GM12874 (cell line): ENCODE results near the gene CORO6.

Experiments
- TF ChIP-seq, protein P1 (sequence below): IDR thresholded peaks from 2 replicates; pipeline ENCODE4 v1.5.1; 2011; ENCODE audit warnings: low read depth, mild to moderate bottlenecking, control low read depth, low read length, moderate library complexity; ENCODE audit not compliant: insufficient read depth

Gene CORO6

DNA sequence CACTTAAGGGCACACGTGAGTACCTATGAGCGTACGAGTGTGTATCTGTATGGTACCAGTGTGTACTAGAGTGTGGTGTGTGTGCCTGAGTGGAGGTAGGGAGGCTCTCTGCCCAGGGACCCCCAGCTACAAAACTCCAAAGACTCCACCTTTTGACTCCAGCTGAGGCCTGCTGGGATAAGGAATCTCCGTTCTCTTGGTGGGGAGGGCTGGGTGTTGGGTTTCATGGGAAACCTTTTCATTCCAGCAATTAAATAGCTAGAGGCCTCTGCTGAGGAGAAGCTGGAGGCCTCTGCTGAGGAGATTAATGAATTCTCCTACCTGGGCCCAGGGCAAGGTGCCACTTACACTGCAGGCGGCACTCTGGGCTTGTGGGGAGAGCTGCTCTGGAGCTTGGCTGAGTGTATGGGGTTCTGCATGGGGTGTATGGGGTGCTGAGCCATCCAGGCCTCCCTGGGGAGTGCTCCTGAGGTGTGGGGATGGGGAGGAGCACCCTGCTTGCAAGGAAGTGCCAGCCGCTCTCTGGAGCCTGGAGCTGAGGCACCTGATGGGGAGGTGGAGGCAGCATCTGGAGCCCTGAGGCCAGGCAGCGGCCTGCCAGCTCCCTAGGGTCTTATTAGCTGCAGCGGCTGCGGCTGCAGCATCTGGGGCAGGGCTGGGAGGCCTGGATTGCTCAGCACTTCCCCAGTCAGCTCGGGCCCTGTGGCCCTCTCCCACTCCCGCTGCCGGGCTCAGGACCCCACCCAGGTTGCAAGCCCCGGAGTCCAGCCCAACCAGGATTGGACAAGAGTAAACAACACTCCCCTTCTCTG, 25.1 kb downstream of the CORO6 start:
- TF ChIP-seq, protein P1, sequence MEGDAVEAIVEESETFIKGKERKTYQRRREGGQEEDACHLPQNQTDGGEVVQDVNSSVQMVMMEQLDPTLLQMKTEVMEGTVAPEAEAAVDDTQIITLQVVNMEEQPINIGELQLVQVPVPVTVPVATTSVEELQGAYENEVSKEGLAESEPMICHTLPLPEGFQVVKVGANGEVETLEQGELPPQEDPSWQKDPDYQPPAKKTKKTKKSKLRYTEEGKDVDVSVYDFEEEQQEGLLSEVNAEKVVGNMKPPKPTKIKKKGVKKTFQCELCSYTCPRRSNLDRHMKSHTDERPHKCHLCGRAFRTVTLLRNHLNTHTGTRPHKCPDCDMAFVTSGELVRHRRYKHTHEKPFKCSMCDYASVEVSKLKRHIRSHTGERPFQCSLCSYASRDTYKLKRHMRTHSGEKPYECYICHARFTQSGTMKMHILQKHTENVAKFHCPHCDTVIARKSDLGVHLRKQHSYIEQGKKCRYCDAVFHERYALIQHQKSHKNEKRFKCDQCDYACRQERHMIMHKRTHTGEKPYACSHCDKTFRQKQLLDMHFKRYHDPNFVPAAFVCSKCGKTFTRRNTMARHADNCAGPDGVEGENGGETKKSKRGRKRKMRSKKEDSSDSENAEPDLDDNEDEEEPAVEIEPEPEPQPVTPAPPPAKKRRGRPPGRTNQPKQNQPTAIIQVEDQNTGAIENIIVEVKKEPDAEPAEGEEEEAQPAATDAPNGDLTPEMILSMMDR = no peak

DNA sequence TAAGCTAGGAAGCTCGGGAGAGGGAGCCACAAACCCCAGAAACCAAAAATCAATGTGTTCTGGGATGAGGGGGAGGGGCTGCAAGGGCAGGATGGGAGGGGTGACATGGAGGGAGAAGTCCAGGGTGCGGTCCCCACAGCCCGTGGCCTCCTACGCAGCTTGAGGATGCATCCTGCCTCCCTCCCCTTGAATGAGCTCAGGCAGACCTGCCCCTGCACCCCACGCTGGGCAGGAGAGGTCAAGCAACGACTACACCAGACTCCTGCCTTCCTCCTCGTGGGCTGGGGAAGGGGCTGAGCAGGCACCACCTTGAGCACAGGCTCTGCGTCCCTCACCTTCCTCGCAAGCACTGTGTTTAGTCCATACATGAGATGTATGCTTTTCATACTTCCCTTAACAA, 25.9 kb downstream of the CORO6 start:
- TF ChIP-seq, protein P1 = no peak

DNA sequence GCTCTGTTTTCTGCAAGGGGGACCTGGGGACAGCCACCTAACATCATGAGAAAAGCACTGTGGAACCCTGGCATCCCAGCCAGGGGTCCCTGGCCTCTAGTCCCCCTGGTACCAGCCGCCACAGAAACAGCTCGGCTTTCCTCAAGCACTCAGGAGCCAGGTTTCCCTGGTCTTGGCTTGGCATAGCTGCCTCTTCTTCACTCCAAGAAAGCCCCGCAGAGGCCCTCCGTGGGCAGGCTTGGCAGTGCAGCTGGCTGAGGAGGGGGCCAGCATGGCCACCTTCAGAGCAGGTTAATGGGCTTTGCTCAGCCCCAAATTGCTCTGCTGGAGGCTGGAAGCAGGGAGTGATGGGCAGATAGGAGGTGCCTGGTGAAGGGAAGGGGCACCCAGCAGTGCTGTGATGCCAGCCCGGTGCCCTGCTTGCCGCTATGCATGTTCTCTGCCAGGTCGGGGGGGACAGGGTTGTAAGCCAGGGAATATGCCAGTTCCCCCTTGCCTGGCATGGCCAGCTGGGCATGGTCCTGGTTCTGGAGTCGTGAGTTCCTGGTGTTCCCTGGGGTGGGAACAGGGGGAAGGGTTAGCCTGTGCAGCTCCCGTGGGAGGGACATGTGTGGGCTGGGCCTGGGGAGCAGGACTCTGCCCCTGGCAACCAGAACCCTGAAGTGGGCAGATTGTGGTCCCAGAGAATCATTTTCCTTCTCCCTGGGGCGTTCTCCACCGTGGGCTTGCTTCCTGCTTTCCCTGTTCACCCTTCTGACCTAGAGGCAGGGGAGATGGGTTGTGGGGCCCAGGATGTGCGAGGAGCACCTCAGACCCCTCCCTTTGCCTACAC, 26.6 kb downstream of the CORO6 start:
- TF ChIP-seq, protein P1 = no peak

DNA sequence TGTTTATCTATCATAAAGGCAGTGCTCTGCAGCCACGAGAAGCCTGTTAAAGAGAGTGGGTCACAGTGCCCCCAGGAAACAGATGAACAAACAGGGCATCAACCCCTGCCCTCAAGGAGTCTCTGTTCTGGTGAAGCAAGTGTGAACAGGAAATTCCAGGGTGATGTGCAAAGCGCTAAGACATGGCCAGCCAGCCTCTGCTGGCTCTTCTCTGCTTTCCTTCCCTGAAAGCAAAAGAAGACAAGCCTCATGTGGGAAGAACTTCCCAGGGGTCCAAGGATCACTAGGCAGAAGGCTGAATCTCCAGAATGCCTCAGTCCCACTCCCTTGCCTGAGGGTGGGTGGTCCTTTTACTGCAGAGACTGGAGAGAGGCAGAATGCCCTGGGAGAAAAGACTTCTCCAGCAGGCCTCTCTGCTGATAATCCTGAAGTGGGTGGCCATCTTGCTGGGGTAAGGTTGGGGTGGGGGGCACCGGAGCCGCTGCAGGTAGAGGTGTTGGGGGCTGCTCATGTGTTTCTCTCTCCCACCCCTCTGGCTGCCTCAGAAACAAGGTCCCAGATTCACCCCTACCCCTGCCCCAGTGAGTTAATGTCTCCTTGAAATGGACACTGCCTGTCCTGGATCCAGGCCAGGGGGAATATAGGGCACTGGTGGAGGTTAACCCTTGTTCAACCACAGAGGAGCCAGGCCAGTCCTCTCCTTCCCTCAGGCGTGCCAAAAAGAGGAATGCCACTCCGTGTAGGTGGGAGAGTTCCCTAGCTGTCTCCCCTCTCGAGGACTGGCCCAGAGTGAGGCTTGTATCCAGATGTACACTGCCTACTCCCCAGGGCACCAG, 27.4 kb downstream of the CORO6 start:
- TF ChIP-seq, protein P1 = no peak

DNA sequence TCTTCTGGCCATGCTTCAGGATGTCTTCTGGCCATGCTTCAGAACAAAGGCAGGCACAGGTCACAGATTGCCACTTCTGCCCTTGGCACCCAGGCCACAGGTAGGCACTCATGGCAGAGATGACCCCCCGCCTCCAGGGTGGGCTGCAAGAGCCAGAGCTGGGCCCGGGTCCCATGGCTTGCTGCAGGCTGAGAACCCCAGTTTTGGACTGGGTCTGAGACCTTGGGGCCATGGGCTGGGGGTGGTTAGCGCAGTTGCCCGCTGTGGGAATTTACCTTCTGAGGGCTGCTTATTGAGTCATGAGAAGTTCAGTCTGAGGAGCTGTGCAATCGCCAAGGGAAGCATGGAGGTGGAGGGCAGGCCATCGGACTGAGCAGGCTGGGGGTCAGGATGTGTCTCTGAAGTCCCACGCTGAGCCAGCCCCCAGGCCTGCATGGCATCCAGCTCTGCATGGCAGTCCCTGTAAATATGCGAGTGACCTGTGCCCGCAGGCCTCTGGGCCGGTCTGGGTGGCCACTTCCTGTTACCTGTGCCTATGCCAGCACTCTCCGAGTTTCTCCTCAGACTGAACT, 28.1 kb downstream of the CORO6 start:
- TF ChIP-seq, protein P1 = no peak

DNA sequence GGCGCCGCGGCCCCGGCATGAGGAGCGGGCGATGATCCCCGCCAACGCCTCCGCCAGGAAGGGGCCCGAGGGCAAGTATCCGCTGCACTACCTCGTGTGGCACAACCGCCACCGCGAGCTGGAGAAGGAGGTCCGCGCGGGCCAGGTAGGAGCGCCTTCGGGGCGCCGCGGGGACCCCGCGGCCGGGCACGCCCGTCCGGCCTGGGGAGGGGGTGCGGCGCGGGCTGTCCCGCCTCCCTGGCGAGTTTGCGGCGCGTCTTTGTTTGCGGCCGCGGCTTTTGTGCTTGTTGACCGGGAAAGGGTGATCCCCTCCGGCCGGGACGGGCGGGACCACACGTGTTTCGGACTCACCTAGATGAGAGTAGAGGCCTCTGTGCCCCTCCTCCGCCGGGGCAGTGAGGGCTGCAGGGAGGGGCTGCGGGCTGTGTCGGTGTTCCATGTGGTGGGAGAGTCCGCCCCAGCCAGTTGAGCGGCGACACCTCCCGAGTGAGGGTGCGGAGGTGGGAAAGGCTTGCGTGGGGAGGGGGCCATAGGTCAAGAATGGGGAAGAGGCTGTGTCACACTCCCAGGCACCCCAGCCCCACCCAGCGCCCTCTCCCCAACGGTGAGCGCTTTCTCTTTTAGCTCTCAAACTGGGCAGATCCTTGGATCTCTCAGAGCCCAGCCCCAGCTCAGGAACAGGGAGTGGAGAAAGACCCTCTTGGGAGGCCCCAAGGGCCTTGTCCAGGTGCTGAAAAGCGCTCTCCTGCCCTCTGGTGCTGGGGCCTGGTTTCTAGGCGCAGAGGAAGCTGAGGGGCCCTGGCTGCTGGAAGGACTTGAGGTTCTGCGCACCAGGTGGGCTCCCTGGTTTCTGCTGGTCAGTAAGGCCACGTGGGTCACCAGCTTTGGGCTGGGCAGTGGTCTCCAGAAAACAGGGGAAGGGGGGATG, 28.9 kb downstream of the CORO6 start:
- TF ChIP-seq, protein P1 = 0 out of 2 replicates have a peak, but pooled peaks have one; percentile 25
